ENCODE measurements around the gene DGKE. TPM values are rescaled to one million over a fixed set of nuclear protein-coding genes. Genes with fewer than 3 reads are reported as not detected.

Gene DGKE
- total RNA-seq, 1 donor from 2014 or later = 2.2 TPM

GRCh38 chr17:56908001-56908542 lies 74.1 kb downstream of the DGKE start:
- peak; percentile 94 for DNase-seq (ENCODE audit: low spot score)
- intact Hi-C loops (cut with DNase I) = no loop called here

DNA sequence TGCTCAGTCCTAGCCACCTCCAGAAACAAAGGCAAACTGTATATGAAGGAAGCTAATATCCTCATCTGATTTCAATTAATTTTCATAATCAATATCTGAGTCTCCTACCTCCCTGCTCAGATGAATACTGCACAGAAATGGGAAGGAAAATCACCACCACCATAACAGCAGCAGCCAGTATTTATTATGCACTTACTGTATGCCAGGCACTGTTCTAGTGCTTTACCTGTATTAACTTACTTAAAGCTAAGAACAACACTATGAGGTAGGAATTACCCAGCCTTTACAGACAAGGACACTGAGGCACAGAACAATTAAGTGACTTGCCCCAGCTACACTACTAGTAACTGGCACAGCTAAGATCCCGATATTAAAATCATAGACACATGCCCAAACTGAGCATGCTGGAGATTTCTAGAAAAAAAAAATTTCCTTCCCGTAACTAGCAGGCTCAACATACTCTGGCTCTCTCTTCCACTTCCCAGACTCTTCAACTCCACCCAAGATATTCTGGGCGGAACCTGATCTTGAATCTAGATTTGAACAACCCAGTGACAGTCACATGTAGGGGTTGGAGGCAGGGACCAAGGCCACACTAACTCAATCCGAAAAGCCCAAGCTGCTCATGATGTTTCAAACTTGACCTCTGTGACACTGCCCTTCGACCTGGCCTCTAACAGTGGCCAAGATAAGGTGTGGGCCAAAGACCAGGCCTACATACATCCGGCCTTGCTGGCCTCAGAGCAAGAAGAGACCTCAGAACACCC lies 76.0 kb downstream of the DGKE start:
- intact Hi-C loops (cut with DNase I) = no loop called here
- no peak for DNase-seq (ENCODE audit: low spot score)

GRCh38 chr17:56910509-56911235 lies 76.7 kb downstream of the DGKE start:
- intact Hi-C loops (cut with DNase I) = no loop called here
- no peak for DNase-seq (ENCODE audit: low spot score)

GRCh38 chr17:56912105-56912999 lies 78.4 kb downstream of the DGKE start:
- intact Hi-C loops (cut with DNase I) = loop anchor here (2.0 kb wide), 1 partner anchor 78 kb away; the partner anchor contains the start of gene DGKE
- no peak for DNase-seq (ENCODE audit: low spot score)

DNA sequence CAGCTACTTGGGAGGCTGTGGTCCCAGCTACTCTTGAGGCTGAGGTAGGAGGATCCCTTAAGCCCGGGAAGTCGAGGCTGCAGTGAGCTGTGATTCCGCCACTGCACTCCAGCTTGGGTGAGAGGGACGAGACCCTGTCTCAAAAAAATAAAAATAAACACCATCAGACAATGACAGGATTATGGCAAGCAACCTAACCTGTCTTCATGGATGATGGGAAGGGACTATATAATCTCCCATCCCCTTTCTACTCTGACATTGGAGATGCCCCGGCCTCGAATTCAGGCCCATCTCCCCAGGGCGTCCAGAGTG lies 79.0 kb downstream of the DGKE start:
- DNase-seq (ENCODE audit: low spot score) = no peak
- intact Hi-C loops (cut with DNase I) = loop anchor here (2.0 kb wide), 1 partner anchor 78 kb away; the partner anchor contains the start of gene DGKE

GRCh38 chr17:56913353-56913866 lies 79.5 kb downstream of the DGKE start:
- intact Hi-C loops (cut with DNase I) = loop anchor here (2.0 kb wide), 1 partner anchor 79 kb away; the partner anchor contains the start of gene DGKE
- DNase-seq (ENCODE audit: low spot score) = peak; percentile 79

GRCh38 chr17:56913867-56914580 lies 80.1 kb downstream of the DGKE start, which contains the start of gene TRIM25:
TSS of gene TRIM25 (minus strand) at chr17:56914049. CDS start at chr17:56913988, 61 bp downstream.
- intact Hi-C loops (cut with DNase I) = loop anchor here (2.0 kb wide), 1 partner anchor 79 kb away; the partner anchor contains the start of gene DGKE
- peak; percentile 97 for DNase-seq (ENCODE audit: low spot score)

DNA sequence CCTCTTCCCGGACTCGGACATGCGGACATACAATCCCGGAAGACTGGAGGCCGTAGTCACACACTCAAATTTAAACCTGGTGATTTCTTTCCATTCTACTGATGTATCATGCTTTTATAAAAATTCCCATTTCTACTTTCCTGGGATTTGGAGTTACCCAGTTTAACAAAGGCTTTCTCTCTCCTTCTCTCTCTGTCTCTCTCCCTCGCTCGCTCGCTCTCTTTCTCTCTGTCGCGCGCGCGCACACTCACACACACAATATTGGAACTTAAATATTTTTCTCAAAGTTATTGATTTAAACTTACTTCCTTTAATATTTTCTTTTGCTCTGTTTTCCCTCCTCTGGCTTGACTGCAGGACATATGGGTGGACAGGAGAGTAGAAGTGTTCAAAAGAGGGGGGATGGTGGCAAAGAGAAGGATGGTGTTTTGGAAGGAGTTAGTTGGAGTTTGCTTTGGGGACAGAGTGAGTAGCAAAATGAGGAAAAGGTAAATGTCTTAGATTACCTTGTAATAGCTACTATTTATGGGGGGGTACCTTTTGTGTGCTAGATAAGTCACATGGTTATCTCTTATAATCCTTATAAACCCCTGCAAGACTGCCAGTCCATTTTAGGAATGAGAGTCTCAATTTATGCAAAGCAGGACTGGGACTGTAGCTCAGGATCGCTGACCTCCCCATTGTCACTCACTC lies 80.8 kb downstream of the DGKE start:
- DNase-seq (ENCODE audit: low spot score) = no peak
- intact Hi-C loops (cut with DNase I) = no loop called here

GRCh38 chr17:56917559-56918296 lies 83.8 kb downstream of the DGKE start:
- intact Hi-C loops (cut with DNase I) = no loop called here
- no peak for DNase-seq (ENCODE audit: low spot score)

GRCh38 chr17:56918916-56919315 lies 85.0 kb downstream of the DGKE start:
- intact Hi-C loops (cut with DNase I) = no loop called here
- no peak for DNase-seq (ENCODE audit: low spot score)

Other genes starting within 250 kb of the DGKE start
- gene NOG, start 240.5 kb upstream of the DGKE start, total RNA-seq = not detected
- gene C17orf67, start 231 bp upstream of the DGKE start, total RNA-seq = 0.83 TPM
- 15.2 TPM for gene TRIM25, start 79.9 kb downstream of the DGKE start, total RNA-seq
- 7.0 TPM for gene COIL, start 126.9 kb downstream of the DGKE start, total RNA-seq
- 45.6 TPM for gene SCPEP1, start 144.0 kb downstream of the DGKE start, total RNA-seq